ENCODE results near the gene EMC6. TPM values are rescaled to one million over a fixed set of nuclear protein-coding genes. Genes with fewer than 3 reads are reported as not detected.

EMC6 gene
- total RNA-seq, result 25.3 and 25.4 TPM in 2 replicates

GRCh38 chr17:3668279-3669084 is at the start of gene EMC6, which contains the start of gene TAX1BP3:
EMC6 (plus strand) TSS chr17:3668812; CDS start chr17:3669147, 335 bp downstream.
TAX1BP3 (minus strand) TSS chr17:3668578; CDS start chr17:3668526, 52 bp downstream.

GRCh38 chr17:3636154-3636907 is 32.3 kb upstream of the EMC6 start, which contains the start of the genes CTNS and SHPK:
CTNS (plus strand) TSS chr17:3636760; CDS start chr17:3640207, 3,447 bp downstream.
SHPK (minus strand) TSS chr17:3636250; CDS start chr17:3636219, 31 bp downstream.

GRCh38 chr17:3695723-3696411 is 27.3 kb downstream of the EMC6 start, which contains the start of gene P2RX5:
P2RX5 (minus strand) TSS chr17:3696155; CDS start chr17:3696005, 150 bp downstream.

Other genes starting within 250 kb of the EMC6 start
- gene OR1E2, start 235.0 kb upstream of the EMC6 start, total RNA-seq, result not detected in 2 replicates
- gene SPATA22, start 197.0 kb upstream of the EMC6 start, total RNA-seq, result 0.24 TPM in 1 of 2 replicates, not detected in the other
- not detected in 2 replicates for gene ASPA, start 192.8 kb upstream of the EMC6 start, total RNA-seq
- 0.21 and 9.9 TPM in 2 replicates for gene TRPV3, start 111.0 kb upstream of the EMC6 start, total RNA-seq
- 0.72 and 1.3 TPM in 2 replicates for gene TRPV1, start 59.4 kb upstream of the EMC6 start, total RNA-seq
- gene SHPK, start 32.6 kb upstream of the EMC6 start, total RNA-seq, result 7.5 and 7.7 TPM in 2 replicates
- gene CTNS, start 32.1 kb upstream of the EMC6 start, total RNA-seq, result 16.4 and 28.7 TPM in 2 replicates
- 196 and 295 TPM in 2 replicates for gene TAX1BP3, start 234 bp upstream of the EMC6 start, total RNA-seq
- gene P2RX5, start 27.3 kb downstream of the EMC6 start, total RNA-seq, result 2.1 and 3.6 TPM in 2 replicates
- gene HASPIN, start 55.1 kb downstream of the EMC6 start, total RNA-seq, result 0.43 and 2.2 TPM in 2 replicates
- gene ITGAE, start 132.4 kb downstream of the EMC6 start, total RNA-seq, result 4.6 and 10.0 TPM in 2 replicates
- gene NCBP3, start 177.4 kb downstream of the EMC6 start, total RNA-seq, result 8.5 and 12.5 TPM in 2 replicates
- 3.2 and 5.1 TPM in 2 replicates for gene CAMKK1, start 224.2 kb downstream of the EMC6 start, total RNA-seq
- not detected in 2 replicates for gene P2RX1, start 247.7 kb downstream of the EMC6 start, total RNA-seq